ENCODE measurements around the gene OPN4. TPM values are rescaled to one million over a fixed set of nuclear protein-coding genes. Genes with fewer than 3 reads are reported as not detected.
"Not testable (repeated sequence)": the region's sequence is repeated elsewhere in the genome, so short reads cannot be mapped to it uniquely, and the experiment has no call there.

Gene OPN4
- total RNA-seq, 1 experiment from 2014 or later = not detected

GRCh38 chr10:86644794-86645445, 9.4 kb upstream of the OPN4 start:
- POLR2A ChIA-PET (ENCODE audit: low non-redundant PET) = interaction anchor here (0.7 kb wide), 1 partner anchor 452 kb away, joined by 3 read pairs; no protein-coding TSS in a partner anchor
- CTCF ChIA-PET = no interaction called here

GRCh38 chr10:86645621-86646165, 8.7 kb upstream of the OPN4 start:
- H3K27me3 ChIP-seq (replicated peaks; ENCODE audit: insufficient read depth, low read depth, low read length, poor library complexity); H3K27ac ChIP-seq (ENCODE audit: low read depth, low read length, poor library complexity, severe bottlenecking); POLR2A ChIA-PET (ENCODE audit: low non-redundant PET); DNase-seq (ENCODE audit: low spot score); H3K9me3 ChIP-seq (ENCODE audit: low read depth, low read length, poor library complexity, severe bottlenecking); H3K36me3 ChIP-seq (ENCODE audit: insufficient read depth, low read length, poor library complexity, severe bottlenecking); BruUV-seq (replicated peaks); intact Hi-C loops (cut with micrococcal nuclease; ENCODE audit: unreplicated experiment); CTCF ChIA-PET; H3K4me3 ChIP-seq (ENCODE audit: low read depth, low read length, poor library complexity, severe bottlenecking): not testable (repeated sequence)
- peaks cover 31% of the 10 kb centered on the region for H3K4me1 ChIP-seq (ENCODE audit: insufficient read depth, low read length, poor library complexity, severe bottlenecking)

More at GRCh38 chr10:86644794-86645445, 9.4 kb upstream of the OPN4 start:
- no TSS peak for BruUV-seq (replicated peaks)
- TF ChIP-seq CTCF (conservative IDR thresholded peaks at IDR 0.05; ENCODE audit: low read depth, low read length) = no peak
- TF ChIP-seq EZH2 (IDR thresholded peaks at IDR 0.05; ENCODE audit: borderline replicate concordance, low read depth, low read length, poor library complexity, severe bottlenecking) = no peak
- intact Hi-C loops (cut with micrococcal nuclease; ENCODE audit: unreplicated experiment) = no loop called here
- Histone ChIP-seq H3K4me3 (ENCODE audit: low read depth, low read length, poor library complexity, severe bottlenecking) (no peak overlapping the region), H3K27me3 (replicated peaks; ENCODE audit: insufficient read depth, low read depth, low read length, poor library complexity) (no peaks in the 10 kb centered on the region), H3K27ac (ENCODE audit: low read depth, low read length, poor library complexity, severe bottlenecking) (no peak overlapping the region), H3K36me3 (ENCODE audit: insufficient read depth, low read length, poor library complexity, severe bottlenecking) (no peaks in the 10 kb centered on the region), H3K4me1 (ENCODE audit: insufficient read depth, low read length, poor library complexity, severe bottlenecking) (peaks cover 31% of the 10 kb centered on the region), H3K9me3 (ENCODE audit: low read depth, low read length, poor library complexity, severe bottlenecking) (no peaks in the 10 kb centered on the region)
- no peak for DNase-seq (ENCODE audit: low spot score)

DNA sequence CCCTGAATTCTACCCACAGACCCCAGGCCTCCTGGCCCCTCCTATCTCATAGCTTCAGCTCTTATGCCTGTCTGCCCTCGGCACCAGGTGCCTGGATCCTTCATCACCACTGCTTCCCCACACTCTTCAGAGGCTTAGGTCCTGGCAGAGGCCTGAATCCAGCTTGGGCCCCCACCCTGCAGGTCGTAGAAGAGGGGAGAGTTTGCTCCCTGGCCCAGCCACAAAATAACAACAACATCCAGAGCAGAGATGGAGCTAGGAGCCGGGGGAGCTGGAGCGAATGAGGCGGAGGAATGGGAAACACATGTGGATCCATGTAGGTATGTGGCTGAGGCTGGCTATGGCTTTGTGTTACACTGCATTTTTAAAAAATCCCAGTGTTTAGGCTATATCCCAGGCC, 7.8 kb upstream of the OPN4 start:
- Histone ChIP-seq H3K36me3 (ENCODE audit: insufficient read depth, low read length, poor library complexity, severe bottlenecking) (no peaks in the 10 kb centered on the region), H3K4me1 (ENCODE audit: insufficient read depth, low read length, poor library complexity, severe bottlenecking) (peaks cover 31% of the 10 kb centered on the region), H3K4me3 (ENCODE audit: low read depth, low read length, poor library complexity, severe bottlenecking) (no peak overlapping the region), H3K9me3 (ENCODE audit: low read depth, low read length, poor library complexity, severe bottlenecking) (no peaks in the 10 kb centered on the region), H3K27me3 (replicated peaks; ENCODE audit: insufficient read depth, low read depth, low read length, poor library complexity) (no peaks in the 10 kb centered on the region), H3K27ac (ENCODE audit: low read depth, low read length, poor library complexity, severe bottlenecking) (no peak overlapping the region)
- ChIA-PET CTCF (no interaction called here), POLR2A (ENCODE audit: low non-redundant PET) (no interaction called here)
- intact Hi-C loops (cut with micrococcal nuclease; ENCODE audit: unreplicated experiment) = no loop called here
- no TSS peak for BruUV-seq (replicated peaks)
- DNase-seq (ENCODE audit: low spot score) = no peak
- no peak for TF ChIP-seq EZH2 (IDR thresholded peaks at IDR 0.05; ENCODE audit: borderline replicate concordance, low read depth, low read length, poor library complexity, severe bottlenecking)
- TF ChIP-seq CTCF (conservative IDR thresholded peaks at IDR 0.05; ENCODE audit: low read depth, low read length) = no peak

DNA sequence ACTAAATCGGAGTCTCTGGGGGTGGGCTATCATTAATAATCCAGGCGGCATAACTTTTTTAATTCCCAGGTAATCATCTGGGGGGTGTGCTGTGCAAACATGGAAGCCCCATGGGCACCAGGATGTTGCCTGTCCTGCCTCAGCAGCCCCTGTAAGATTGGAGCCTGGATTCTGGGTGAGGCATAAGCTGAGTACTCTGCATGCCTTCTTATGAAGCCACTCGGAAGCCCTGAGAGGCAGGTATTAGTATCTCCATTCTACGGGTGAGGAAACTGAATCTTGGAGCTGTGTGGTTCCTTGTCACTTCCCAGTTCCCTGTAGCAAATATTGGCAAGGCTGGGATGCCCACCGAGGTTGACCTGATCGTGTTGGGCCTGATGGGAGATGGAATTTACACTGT, 7.4 kb upstream of the OPN4 start:
- peaks cover 31% of the 10 kb centered on the region for H3K4me1 ChIP-seq (ENCODE audit: insufficient read depth, low read length, poor library complexity, severe bottlenecking)
- no peak for DNase-seq (ENCODE audit: low spot score)
- H3K9me3 ChIP-seq (ENCODE audit: low read depth, low read length, poor library complexity, severe bottlenecking) = no peaks in the 10 kb centered on the region
- no peaks in the 10 kb centered on the region for H3K36me3 ChIP-seq (ENCODE audit: insufficient read depth, low read length, poor library complexity, severe bottlenecking)
- POLR2A ChIA-PET (ENCODE audit: low non-redundant PET) = no interaction called here
- H3K27ac ChIP-seq (ENCODE audit: low read depth, low read length, poor library complexity, severe bottlenecking) = no peak overlapping the region
- H3K27me3 ChIP-seq (replicated peaks; ENCODE audit: insufficient read depth, low read depth, low read length, poor library complexity) = no peaks in the 10 kb centered on the region
- intact Hi-C loops (cut with micrococcal nuclease; ENCODE audit: unreplicated experiment) = no loop called here
- no peak overlapping the region for H3K4me3 ChIP-seq (ENCODE audit: low read depth, low read length, poor library complexity, severe bottlenecking)
- CTCF ChIA-PET = no interaction called here
- TF ChIP-seq EZH2 (IDR thresholded peaks at IDR 0.05; ENCODE audit: borderline replicate concordance, low read depth, low read length, poor library complexity, severe bottlenecking) (no peak), CTCF (conservative IDR thresholded peaks at IDR 0.05; ENCODE audit: low read depth, low read length) (no peak)
- no TSS peak for BruUV-seq (replicated peaks)

All from A673 (cell line).